Amygdala (tissue), 56 donors: Measurements from ENCODE around the gene TBPL1.
"Not testable (repeated sequence)": the region's sequence is repeated elsewhere in the genome, so short reads cannot be mapped to it uniquely, and the experiment has no call there.

ENCODE experiments used
- DNase-seq, 56 donors: peaks; one replicate each; lab custom pipeline; 2025; lab: John Stamatoyannopoulos, UW

The TBPL1 gene

GRCh38 chr6:133969921-133970295, 16.9 kb downstream of the TBPL1 start:
- no peak for DNase-seq

GRCh38 chr6:133971861-133972260, 18.8 kb downstream of the TBPL1 start:
- no peak for DNase-seq

DNA sequence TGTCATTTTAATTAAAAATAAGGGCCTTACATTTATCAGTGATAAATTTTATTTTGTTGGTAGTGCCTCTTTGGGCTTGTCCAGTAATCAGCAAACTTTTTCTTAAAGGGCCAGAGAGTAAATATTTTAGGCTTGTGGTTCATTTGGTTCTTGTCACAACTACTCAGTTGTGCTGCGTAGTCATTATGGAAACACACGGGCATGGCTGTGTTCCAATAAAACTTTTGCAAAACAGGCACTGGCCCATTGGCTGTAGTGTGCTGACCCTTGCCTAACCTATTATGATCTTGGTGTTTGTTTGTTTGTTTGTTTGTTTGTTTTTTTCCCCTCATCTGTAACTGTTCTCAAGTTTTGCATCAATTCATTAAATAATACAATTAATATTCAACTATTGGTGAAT, 19.4 kb downstream of the TBPL1 start:
- no peak for DNase-seq

- peak in 1 of 56 donors; percentile 25 for DNase-seq
Measured at GRCh38 chr6:133973109-133973971, 20.3 kb downstream of the TBPL1 start.

GRCh38 chr6:133977983-133978895, 25.2 kb downstream of the TBPL1 start:
- DNase-seq: no peak

DNA sequence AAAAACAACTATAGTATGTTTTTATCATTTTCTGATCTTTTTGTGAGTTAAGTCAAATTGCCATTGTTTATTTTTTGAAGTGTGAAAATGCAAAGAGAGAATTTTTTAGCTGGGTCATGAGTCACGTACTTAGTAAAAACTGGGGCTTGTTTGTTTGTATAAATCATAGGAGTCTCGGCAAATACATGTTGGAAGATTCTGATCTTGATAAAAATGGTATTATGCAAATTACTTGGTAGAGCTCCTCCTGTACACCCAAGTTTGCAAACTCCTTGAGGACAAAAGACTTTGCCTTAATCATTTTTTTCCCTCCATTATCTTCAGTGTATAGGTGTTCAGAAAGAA, 25.8 kb downstream of the TBPL1 start:
- DNase-seq: no peak

- not testable (repeated sequence) for DNase-seq
Measured at GRCh38 chr6:133979269-133979963, 26.4 kb downstream of the TBPL1 start.

- no peak for DNase-seq
Measured at GRCh38 chr6:133980168-133980567, 27.1 kb downstream of the TBPL1 start.

- DNase-seq: no peak
Measured at GRCh38 chr6:133983099-133983939, 30.3 kb downstream of the TBPL1 start.

GRCh38 chr6:133985970-133986369, 32.9 kb downstream of the TBPL1 start:
- DNase-seq: no peak

DNA sequence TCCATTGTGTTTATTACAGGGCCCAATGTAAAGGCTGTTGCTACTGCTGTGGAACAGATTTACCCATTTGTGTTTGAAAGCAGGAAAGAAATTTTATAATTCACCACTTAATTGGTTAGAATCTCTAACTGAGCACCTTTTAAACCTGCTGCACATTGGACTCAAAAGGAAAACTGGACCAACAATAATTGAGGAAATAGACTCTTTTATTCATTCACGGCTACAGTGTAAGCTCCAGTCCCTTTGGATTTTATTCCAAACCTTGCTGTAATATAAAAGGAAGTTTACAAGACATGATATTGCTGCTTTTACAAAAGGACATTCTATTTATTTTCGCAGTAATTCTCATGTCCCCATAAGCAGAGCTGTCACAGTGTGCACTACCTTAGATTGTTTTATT, 33.9 kb downstream of the TBPL1 start:
- no peak for DNase-seq

- DNase-seq: no peak
Measured at GRCh38 chr6:133989525-133989924, 36.5 kb downstream of the TBPL1 start.

- DNase-seq: no peak
Measured at GRCh38 chr6:133990321-133990720, 37.3 kb downstream of the TBPL1 start.

GRCh38 chr6:133991096-133991593, 38.1 kb downstream of the TBPL1 start:
- peak in 1 of 56 donors; percentile 21 for DNase-seq

DNA sequence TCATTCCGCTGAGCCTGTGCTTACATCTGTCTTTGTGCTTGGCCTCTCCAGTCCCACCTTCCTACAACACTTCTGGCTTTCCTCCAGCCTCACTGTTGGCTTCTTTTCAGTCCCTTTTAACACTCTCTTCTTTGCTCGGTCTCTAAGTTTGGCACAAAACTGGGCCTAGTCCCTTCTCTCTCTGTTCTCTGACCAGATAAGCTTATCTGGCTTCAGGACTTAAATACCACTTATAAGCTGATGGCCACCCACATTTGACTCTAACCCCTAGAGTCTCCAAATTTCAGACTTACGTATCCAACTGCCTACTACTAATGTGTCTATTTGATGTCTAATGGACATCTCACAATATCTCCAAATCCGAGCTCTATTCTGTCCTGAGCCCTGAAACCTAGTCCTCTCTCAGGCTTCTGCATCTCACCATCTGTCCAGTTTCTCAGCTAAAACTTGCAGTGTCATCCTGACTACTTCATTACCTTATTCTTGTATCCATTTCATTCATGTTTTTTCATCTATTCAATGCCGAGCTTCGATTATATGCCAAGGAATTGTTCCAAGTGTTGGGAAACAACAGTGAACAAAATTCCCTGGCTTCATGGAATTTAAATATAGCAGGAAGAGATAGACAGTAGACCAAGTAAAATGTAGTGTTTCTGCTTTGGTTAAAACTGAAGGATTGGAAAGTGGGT, 40.1 kb downstream of the TBPL1 start:
- peak in 1 of 56 donors; percentile 18 for DNase-seq

DNA sequence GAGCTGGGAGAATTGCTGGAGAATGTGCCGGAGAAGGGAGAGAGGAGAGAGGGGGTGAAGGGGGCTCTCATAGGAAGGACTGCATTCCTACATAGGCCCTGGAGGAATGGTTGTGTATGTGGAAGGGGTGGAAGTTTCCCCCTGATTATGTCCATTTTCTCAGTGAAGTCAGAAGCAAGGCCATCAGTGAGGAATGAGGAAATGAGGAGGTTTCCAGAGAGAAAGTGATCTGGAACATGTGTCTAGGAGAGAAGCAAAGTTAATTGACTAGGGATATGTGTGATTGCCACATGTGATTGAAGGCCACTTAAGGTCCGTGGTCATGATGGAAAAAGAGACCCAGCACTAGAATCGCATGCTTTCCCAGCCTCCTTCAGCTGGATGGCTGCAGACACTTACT, 42.3 kb downstream of the TBPL1 start:
- no peak for DNase-seq

DNA sequence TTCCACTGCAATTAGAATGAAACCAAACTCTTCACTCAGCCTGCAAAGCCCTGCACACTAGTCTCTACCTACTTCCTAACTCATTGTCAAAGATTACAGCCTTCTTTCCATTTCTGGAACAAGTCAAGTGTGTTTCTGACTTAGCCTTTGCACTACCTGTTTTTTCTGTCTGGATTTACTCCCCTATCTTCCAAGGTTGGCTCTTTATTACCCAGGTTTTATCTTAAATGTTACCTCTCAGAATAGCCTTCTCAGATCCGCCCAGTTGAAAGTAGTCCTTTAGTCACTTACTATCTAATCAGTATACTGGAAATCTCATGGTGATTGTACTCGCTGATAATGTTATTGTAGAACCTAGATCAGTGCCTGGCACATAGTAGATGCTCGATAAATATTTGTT, 42.7 kb downstream of the TBPL1 start:
- DNase-seq: no peak

DNA sequence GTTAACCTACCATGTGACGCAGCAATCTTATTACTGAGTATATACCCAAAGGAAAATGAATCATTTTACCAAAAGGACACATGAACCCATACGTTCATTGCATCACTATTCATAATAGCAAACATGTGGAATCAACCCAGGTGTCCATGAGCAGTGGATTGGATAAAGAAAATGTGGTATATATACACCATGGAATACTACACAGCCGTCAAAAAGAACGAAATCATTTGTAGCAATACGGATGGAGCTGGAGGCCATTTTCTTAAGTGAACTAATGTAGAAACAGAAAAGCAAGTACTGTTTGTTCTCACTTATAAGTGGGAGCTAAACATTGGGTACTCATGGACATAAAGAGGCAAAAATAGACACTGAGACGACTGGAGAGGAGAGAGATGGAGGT, 44.2 kb downstream of the TBPL1 start:
- DNase-seq: no peak

DNA sequence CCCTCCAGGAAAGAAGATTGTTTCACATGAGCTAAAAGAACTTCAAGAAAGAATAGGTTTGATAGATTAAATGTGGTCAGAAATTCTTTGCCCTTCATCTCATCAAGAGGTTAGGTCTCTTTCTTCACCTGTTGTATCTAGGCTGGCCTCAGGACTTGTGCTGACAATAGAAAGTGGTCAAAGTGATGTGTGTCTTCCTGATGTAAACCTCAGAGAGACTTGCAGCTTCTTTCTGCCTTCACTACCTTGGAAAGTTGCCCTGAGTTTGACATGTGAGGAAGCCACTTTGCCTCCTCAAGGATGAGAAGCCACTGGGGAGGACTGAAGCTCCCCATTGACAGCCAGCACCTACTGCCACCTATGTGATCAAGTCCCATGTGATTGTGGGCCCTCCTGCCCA, 46.3 kb downstream of the TBPL1 start:
- DNase-seq: no peak
